SK-N-SH (cell line): ENCODE measurements around the gene SLC45A1.

Experiments
- CHD2 ChIP-seq: fragments of 150-350 bp; IDR thresholded peaks from 2 replicates; pipeline ENCODE4 v1.6.1; 2018; ENCODE audit warnings: low read length; ENCODE audit not compliant: partially characterized antibody
- CTCF ChIP-seq: fragments of 200-600 bp; sonication (generic); IDR thresholded peaks from 2 replicates; pipeline ENCODE4 v1.6.1; 2017; ENCODE audit warnings: antibody characterized with exemption, mild to moderate bottlenecking, moderate library complexity
- MEF2A ChIP-seq: IDR thresholded peaks from 2 replicates; pipeline ENCODE4 v1.4.0; 2012; ENCODE audit warnings: low read depth, borderline replicate concordance
- MXI1 ChIP-seq: IDR thresholded peaks from 2 replicates; pipeline ENCODE4 v1.6.1; 2012; ENCODE audit warnings: mild to moderate bottlenecking, low read depth, low read length, improper control_type of control experiment
- POLR2AphosphoS5 ChIP-seq: IDR thresholded peaks from 2 replicates; pipeline ENCODE4 v1.6.1; 2012; ENCODE audit warnings: low read depth, low read length
- SMC3 ChIP-seq: IDR thresholded peaks from 2 replicates; pipeline ENCODE4 v1.6.1; 2012; ENCODE audit warnings: low read depth, low read length, improper control_type of control experiment
- TF ChIP-seq, protein P1 (sequence below): IDR thresholded peaks from 2 replicates; pipeline ENCODE4 v1.4.0; 2012; ENCODE audit warnings: low read depth, borderline replicate concordance

GRCh38 chr1:8373581-8374241, 55.8 kb downstream of the SLC45A1 start:
- no peak for TF ChIP-seq CTCF
- no peak for TF ChIP-seq MEF2A
- no peak for TF ChIP-seq POLR2AphosphoS5
- no peak for TF ChIP-seq MXI1
- TF ChIP-seq CHD2: no peak
- no peak for TF ChIP-seq SMC3
- TF ChIP-seq, protein P1, sequence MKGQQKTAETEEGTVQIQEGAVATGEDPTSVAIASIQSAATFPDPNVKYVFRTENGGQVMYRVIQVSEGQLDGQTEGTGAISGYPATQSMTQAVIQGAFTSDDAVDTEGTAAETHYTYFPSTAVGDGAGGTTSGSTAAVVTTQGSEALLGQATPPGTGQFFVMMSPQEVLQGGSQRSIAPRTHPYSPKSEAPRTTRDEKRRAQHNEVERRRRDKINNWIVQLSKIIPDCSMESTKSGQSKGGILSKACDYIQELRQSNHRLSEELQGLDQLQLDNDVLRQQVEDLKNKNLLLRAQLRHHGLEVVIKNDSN: no peak
